ENCODE measurements around the gene PLAC8.

The PLAC8 gene

GRCh38 chr4:83125738-83126141 is 11.2 kb upstream of the PLAC8 start:
- DNase-seq (ENCODE audit: low read depth), result no peak
- H3K4me3 ChIP-seq (ENCODE audit: low read depth, low read length), result no peak overlapping the region
- TF ChIP-seq CTCF (conservative IDR thresholded peaks at IDR 0.05; ENCODE audit: low read depth, low read length), result no peak

- H3K4me3 ChIP-seq (ENCODE audit: low read depth, low read length), result no peak overlapping the region
Observed at GRCh38 chr4:83124111-83124780, 9.7 kb upstream of the PLAC8 start.

GRCh38 chr4:83121246-83121645 is 6.7 kb upstream of the PLAC8 start:
- TF ChIP-seq CTCF (conservative IDR thresholded peaks at IDR 0.05; ENCODE audit: low read depth, low read length), result no peak
- H3K4me3 ChIP-seq (ENCODE audit: low read depth, low read length), result no peak overlapping the region
- DNase-seq (ENCODE audit: low read depth), result no peak

More at GRCh38 chr4:83124111-83124780, 9.7 kb upstream of the PLAC8 start:
- TF ChIP-seq CTCF (conservative IDR thresholded peaks at IDR 0.05; ENCODE audit: low read depth, low read length), result no peak
- no peak for DNase-seq (ENCODE audit: low read depth)

- TF ChIP-seq CTCF (conservative IDR thresholded peaks at IDR 0.05; ENCODE audit: low read depth, low read length), result no peak
- H3K4me3 ChIP-seq (ENCODE audit: low read depth, low read length), result no peak overlapping the region
- peak; percentile 18 for DNase-seq (ENCODE audit: low read depth)
Observed at GRCh38 chr4:83118869-83119268, 4.3 kb upstream of the PLAC8 start.

- no peak for TF ChIP-seq CTCF (conservative IDR thresholded peaks at IDR 0.05; ENCODE audit: low read depth, low read length)
- DNase-seq (ENCODE audit: low read depth), result no peak
- H3K4me3 ChIP-seq (ENCODE audit: low read depth, low read length), result no peak overlapping the region
Observed at GRCh38 chr4:83115656-83116285, 1.2 kb upstream of the PLAC8 start.

GRCh38 chr4:83115000-83115399 is 471 bp upstream of the PLAC8 start:
- DNase-seq (ENCODE audit: low read depth), result peak; percentile 74
- no peak for TF ChIP-seq CTCF (conservative IDR thresholded peaks at IDR 0.05; ENCODE audit: low read depth, low read length)
- H3K4me3 ChIP-seq (ENCODE audit: low read depth, low read length), result no peak overlapping the region

- TF ChIP-seq CTCF (conservative IDR thresholded peaks at IDR 0.05; ENCODE audit: low read depth, low read length), result no peak
- no peak overlapping the region for H3K4me3 ChIP-seq (ENCODE audit: low read depth, low read length)
Observed at GRCh38 chr4:83113429-83113786, 1.1 kb downstream of the PLAC8 start.

More at GRCh38 chr4:83113429-83113786, 1.1 kb downstream of the PLAC8 start:
- DNase-seq (ENCODE audit: low read depth), result no peak
